ENCODE measurements around the gene MAP3K6.

The MAP3K6 gene

GRCh38 chr1:27365372-27366112 lies 1.2 kb downstream of the MAP3K6 start:
- Histone ChIP-seq H3K9me3 (ENCODE audit: control insufficient read depth, insufficient read depth, low read length) (no peaks in the 10 kb centered on the region), H3K27me3 (ENCODE audit: control insufficient read depth, insufficient read depth, low read length) (peaks cover 20% of the 10 kb centered on the region), H3K9ac (ENCODE audit: low read depth, low read length) (no peak overlapping the region), H3K36me3 (ENCODE audit: control insufficient read depth, insufficient read depth, low read length) (no peaks in the 10 kb centered on the region), H3K4me1 (ENCODE audit: control insufficient read depth, insufficient read depth, low read length) (peaks cover 13% of the 10 kb centered on the region), H3K4me3 (ENCODE audit: low read depth, low read length) (peak overlapping the region; percentile 75)

DNA sequence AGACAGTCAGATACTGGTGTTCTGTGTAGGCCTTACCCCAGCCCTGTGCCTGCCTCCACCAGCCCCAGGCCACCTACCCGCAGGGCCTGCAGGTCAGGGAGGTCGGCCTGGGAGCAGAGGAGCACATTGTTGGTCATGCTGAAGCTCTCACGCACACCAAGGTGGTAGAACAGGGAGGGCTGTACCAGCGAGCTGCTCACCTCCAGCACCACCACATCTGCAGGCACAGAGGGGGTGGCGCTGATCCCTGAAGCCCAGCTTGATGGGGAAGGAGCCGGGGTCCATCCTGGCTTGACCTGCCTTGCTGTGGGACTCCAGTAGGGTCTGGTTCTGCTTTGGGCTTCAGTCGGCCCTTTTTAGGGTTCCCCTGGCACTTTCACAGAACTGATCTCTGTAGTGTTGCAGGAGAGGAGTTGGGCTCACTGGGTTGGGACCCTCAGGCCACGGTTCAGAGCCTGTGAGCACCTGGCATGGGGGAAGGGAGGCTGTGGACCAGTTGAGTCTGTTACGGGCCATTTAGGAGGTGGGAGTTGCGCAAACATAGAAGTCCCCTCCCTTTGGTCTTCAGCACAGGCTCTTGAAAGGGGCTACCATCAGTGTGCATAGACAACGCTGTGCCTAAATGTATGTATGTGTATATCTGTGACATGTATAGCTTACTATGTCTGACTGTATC lies 1.9 kb downstream of the MAP3K6 start:
- Histone ChIP-seq H3K4me1 (ENCODE audit: control insufficient read depth, insufficient read depth, low read length) (peaks cover 13% of the 10 kb centered on the region), H3K27me3 (ENCODE audit: control insufficient read depth, insufficient read depth, low read length) (peaks cover 25% of the 10 kb centered on the region), H3K4me3 (ENCODE audit: low read depth, low read length) (peak overlapping the region; percentile 75), H3K9me3 (ENCODE audit: control insufficient read depth, insufficient read depth, low read length) (no peaks in the 10 kb centered on the region), H3K9ac (ENCODE audit: low read depth, low read length) (no peak overlapping the region), H3K36me3 (ENCODE audit: control insufficient read depth, insufficient read depth, low read length) (no peaks in the 10 kb centered on the region)

- H3K4me3 ChIP-seq (ENCODE audit: low read depth, low read length) = no peak overlapping the region
- H3K9ac ChIP-seq (ENCODE audit: low read depth, low read length) = no peak overlapping the region
- peaks cover 33% of the 10 kb centered on the region for H3K27me3 ChIP-seq (ENCODE audit: control insufficient read depth, insufficient read depth, low read length)
- no peaks in the 10 kb centered on the region for H3K9me3 ChIP-seq (ENCODE audit: control insufficient read depth, insufficient read depth, low read length)
- peaks cover 11% of the 10 kb centered on the region for H3K4me1 ChIP-seq (ENCODE audit: control insufficient read depth, insufficient read depth, low read length)
- H3K36me3 ChIP-seq (ENCODE audit: control insufficient read depth, insufficient read depth, low read length) = no peaks in the 10 kb centered on the region
Observed at GRCh38 chr1:27363766-27364695, 2.7 kb downstream of the MAP3K6 start.

DNA sequence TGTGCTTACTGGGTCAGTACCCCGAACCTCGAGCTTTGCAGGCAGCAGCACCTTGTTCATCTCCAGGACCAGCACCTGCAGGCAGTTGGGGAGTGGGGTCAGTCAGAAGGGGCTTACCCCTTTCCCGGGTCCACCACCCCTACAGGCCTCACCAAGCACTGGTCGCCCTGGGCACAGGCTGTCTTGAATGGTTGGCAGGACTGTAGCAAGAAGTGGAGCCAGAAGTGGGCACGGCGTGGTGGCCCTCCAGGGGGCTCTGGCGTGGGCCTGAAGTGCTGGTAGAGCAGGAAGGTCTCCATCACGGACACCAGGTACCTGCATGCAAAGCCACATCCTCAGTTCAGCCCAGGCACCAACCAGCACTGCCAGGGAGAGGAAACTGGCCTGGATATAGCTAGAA lies 5.2 kb downstream of the MAP3K6 start:
- Histone ChIP-seq H3K4me3 (ENCODE audit: low read depth, low read length) (peak overlapping the region; percentile 77), H3K4me1 (ENCODE audit: control insufficient read depth, insufficient read depth, low read length) (peaks cover 13% of the 10 kb centered on the region), H3K27me3 (ENCODE audit: control insufficient read depth, insufficient read depth, low read length) (peaks cover 48% of the 10 kb centered on the region), H3K9ac (ENCODE audit: low read depth, low read length) (no peak overlapping the region), H3K9me3 (ENCODE audit: control insufficient read depth, insufficient read depth, low read length) (no peaks in the 10 kb centered on the region), H3K36me3 (ENCODE audit: control insufficient read depth, insufficient read depth, low read length) (no peaks in the 10 kb centered on the region)

DNA sequence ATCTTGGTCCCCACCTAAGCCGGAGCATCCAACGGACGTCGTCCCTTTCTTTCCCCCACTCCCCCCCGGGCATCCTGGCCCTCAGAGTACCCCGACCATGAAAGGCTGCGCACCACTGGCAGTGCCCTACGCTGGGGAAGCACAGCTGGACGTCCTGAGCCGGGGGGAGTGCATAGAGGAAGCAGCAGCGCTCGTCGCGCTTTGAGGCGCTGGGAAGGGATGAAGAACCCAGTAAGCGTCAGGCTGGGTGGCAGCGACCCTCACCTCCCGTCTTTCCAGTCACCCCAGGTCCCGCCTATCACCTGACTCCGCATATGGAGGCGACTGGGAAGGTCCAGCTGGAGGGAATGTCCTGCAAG lies 5.7 kb downstream of the MAP3K6 start:
- H3K36me3 ChIP-seq (ENCODE audit: control insufficient read depth, insufficient read depth, low read length) = no peaks in the 10 kb centered on the region
- no peak overlapping the region for H3K9ac ChIP-seq (ENCODE audit: low read depth, low read length)
- H3K27me3 ChIP-seq (ENCODE audit: control insufficient read depth, insufficient read depth, low read length) = peaks cover 48% of the 10 kb centered on the region
- H3K4me3 ChIP-seq (ENCODE audit: low read depth, low read length) = peak overlapping the region; percentile 77
- H3K4me1 ChIP-seq (ENCODE audit: control insufficient read depth, insufficient read depth, low read length) = peaks cover 13% of the 10 kb centered on the region
- no peaks in the 10 kb centered on the region for H3K9me3 ChIP-seq (ENCODE audit: control insufficient read depth, insufficient read depth, low read length)

- H3K36me3 ChIP-seq (ENCODE audit: control insufficient read depth, insufficient read depth, low read length) = no peaks in the 10 kb centered on the region
- H3K4me1 ChIP-seq (ENCODE audit: control insufficient read depth, insufficient read depth, low read length) = peaks cover 13% of the 10 kb centered on the region
- peak overlapping the region; percentile 77 for H3K4me3 ChIP-seq (ENCODE audit: low read depth, low read length)
- no peak overlapping the region for H3K9ac ChIP-seq (ENCODE audit: low read depth, low read length)
- peaks cover 48% of the 10 kb centered on the region for H3K27me3 ChIP-seq (ENCODE audit: control insufficient read depth, insufficient read depth, low read length)
- H3K9me3 ChIP-seq (ENCODE audit: control insufficient read depth, insufficient read depth, low read length) = no peaks in the 10 kb centered on the region
Observed at GRCh38 chr1:27360159-27361043, 6.4 kb downstream of the MAP3K6 start.

DNA sequence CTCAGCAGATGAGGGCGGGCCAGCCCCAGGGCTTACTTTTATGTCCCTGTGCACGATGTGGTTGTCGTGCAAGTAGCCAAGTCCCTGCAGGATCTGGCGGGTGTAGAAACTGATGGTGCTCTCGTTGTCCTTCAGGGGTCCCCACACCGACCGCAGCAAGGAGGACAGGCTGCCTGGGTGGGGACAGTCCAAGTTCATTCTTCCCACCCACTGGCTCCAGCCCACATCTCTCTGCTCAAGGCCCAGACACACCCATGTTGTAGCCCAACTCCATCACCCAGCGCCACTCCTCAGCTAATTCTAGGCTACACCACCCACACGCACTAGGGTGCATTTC lies 7.0 kb downstream of the MAP3K6 start:
- no peaks in the 10 kb centered on the region for H3K36me3 ChIP-seq (ENCODE audit: control insufficient read depth, insufficient read depth, low read length)

DNA sequence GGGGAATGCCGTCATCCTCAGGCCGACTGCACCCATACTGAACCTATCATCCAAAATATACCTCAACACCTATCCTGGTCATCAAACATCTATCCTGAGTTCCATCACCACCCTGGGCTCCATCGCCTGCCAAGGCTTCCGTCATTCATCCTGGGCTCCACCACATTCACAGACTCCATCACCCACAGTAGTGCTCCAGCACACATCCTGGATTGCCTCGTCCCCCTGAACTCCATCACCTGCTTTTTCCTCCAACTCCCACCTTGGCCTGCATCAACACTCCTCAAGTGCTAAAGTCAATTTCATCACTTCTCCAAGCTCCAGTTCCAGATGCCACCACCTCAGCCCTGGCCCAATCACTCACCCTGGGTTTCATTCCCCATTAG lies 7.8 kb downstream of the MAP3K6 start:
- H3K4me3 ChIP-seq (ENCODE audit: low read depth, low read length) = no peak overlapping the region
- no peaks in the 10 kb centered on the region for H3K9me3 ChIP-seq (ENCODE audit: control insufficient read depth, insufficient read depth, low read length)
- peaks cover 48% of the 10 kb centered on the region for H3K27me3 ChIP-seq (ENCODE audit: control insufficient read depth, insufficient read depth, low read length)
- no peaks in the 10 kb centered on the region for H3K36me3 ChIP-seq (ENCODE audit: control insufficient read depth, insufficient read depth, low read length)
- H3K9ac ChIP-seq (ENCODE audit: low read depth, low read length) = no peak overlapping the region
- H3K4me1 ChIP-seq (ENCODE audit: control insufficient read depth, insufficient read depth, low read length) = peaks cover 3% of the 10 kb centered on the region

More for the DNA sequence above, 7.0 kb downstream of the MAP3K6 start:
- Histone ChIP-seq H3K27me3 (ENCODE audit: control insufficient read depth, insufficient read depth, low read length) (peaks cover 48% of the 10 kb centered on the region), H3K9ac (ENCODE audit: low read depth, low read length) (no peak overlapping the region), H3K4me1 (ENCODE audit: control insufficient read depth, insufficient read depth, low read length) (peaks cover 8% of the 10 kb centered on the region), H3K4me3 (ENCODE audit: low read depth, low read length) (peak overlapping the region; percentile 77), H3K9me3 (ENCODE audit: control insufficient read depth, insufficient read depth, low read length) (no peaks in the 10 kb centered on the region)

DNA sequence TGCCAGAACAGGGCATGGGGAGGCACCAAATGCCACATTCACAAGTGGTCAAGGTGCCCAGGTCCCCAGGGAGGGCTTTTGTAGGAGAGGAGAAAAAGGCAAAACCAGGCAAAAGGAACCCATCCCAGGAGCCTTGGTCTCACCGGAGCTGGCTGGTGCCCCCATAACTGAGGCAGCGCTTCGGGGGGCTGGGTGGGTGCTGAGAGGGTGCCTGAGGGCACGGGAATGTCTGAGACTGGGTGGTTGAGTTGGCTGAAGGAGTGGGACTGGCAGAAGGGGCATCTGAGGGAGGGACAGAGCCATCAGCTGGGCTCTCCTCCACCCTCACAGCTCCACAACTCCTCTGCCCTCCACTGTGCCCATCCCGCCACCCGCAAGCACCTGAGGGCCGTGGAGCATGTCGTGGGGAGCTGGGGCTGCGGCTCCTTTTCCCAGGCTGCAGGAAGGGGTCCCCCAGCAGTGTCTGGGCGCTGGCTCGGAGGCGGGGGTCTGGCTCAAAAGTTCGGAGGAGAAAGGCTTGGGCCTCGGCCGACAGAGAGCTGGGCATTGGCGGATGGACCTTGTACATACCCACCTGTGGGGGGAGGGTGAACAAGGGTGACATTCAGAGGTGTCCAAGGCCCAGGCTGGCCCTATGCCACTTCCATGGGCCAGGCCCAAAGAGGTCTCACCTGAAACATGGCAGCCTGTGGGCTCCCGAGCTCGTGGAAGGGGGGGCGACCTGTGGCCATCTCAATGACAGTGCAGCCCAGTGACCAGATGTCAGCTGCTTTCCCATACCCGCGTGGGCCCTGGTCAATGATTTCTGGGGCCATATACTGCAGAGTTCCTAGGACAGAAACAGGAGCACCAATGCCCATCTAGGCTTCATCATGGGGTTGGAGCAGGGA lies 8.5 kb downstream of the MAP3K6 start:
- Histone ChIP-seq H3K4me1 (ENCODE audit: control insufficient read depth, insufficient read depth, low read length) (peaks cover 3% of the 10 kb centered on the region), H3K27me3 (ENCODE audit: control insufficient read depth, insufficient read depth, low read length) (peaks cover 45% of the 10 kb centered on the region), H3K36me3 (ENCODE audit: control insufficient read depth, insufficient read depth, low read length) (no peaks in the 10 kb centered on the region), H3K4me3 (ENCODE audit: low read depth, low read length) (no peak overlapping the region), H3K9ac (ENCODE audit: low read depth, low read length) (no peak overlapping the region), H3K9me3 (ENCODE audit: control insufficient read depth, insufficient read depth, low read length) (no peaks in the 10 kb centered on the region)

- H3K4me3 ChIP-seq (ENCODE audit: low read depth, low read length) = peak overlapping the region; percentile 39
- H3K27me3 ChIP-seq (ENCODE audit: control insufficient read depth, insufficient read depth, low read length) = peaks cover 45% of the 10 kb centered on the region
- no peaks in the 10 kb centered on the region for H3K9me3 ChIP-seq (ENCODE audit: control insufficient read depth, insufficient read depth, low read length)
- H3K9ac ChIP-seq (ENCODE audit: low read depth, low read length) = no peak overlapping the region
- H3K4me1 ChIP-seq (ENCODE audit: control insufficient read depth, insufficient read depth, low read length) = peaks cover 3% of the 10 kb centered on the region
- no peaks in the 10 kb centered on the region for H3K36me3 ChIP-seq (ENCODE audit: control insufficient read depth, insufficient read depth, low read length)
Observed at GRCh38 chr1:27357281-27358037, 9.3 kb downstream of the MAP3K6 start.
